NAMALWA (cell line): ENCODE measurements around the gene TEX12.

Experiments
- DNase-seq: peaks from one replicate; pipeline ENCODE4 v3.0.0-alpha.2; 2015; ENCODE audit warnings: low spot score

Gene TEX12

DNA sequence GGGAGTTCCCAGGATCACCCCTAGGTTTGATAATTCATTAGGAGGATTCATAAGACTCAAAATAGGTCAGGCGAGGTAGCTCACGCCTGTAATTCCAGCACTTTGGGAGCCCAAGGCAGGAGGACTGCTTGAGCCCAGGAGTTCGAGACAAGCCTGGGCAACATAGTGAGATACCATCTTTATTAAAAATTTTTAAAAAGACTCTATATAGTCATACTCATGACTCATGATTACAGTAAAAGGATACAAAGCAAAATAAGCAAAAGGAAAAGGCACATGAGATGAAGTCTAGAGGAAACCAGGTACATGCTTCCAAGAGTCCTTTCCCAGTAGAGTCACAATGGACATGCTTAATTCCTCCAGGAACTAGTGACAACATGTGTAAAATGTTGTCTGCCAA is 45.1 kb downstream of the TEX12 start:
- DNase-seq: no peak

DNA sequence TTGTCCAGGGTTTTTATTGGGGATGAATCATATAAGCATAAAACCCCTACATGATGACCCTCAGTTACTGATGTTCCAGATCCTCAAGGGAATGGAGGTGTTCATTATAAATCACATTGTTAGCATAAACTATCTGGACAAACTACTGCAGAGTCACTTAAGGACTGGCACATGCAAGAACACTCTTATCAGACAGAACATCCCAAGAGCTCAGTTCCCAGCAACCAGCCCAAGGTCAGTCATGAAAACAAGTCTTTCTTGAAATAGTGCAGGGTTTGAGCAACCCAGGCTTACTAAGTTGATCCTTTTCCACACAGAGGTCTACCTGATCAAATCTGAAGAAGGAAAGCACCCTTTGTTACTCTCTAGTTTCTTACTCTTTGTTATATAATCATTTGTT is 45.5 kb downstream of the TEX12 start:
- no peak for DNase-seq

DNA sequence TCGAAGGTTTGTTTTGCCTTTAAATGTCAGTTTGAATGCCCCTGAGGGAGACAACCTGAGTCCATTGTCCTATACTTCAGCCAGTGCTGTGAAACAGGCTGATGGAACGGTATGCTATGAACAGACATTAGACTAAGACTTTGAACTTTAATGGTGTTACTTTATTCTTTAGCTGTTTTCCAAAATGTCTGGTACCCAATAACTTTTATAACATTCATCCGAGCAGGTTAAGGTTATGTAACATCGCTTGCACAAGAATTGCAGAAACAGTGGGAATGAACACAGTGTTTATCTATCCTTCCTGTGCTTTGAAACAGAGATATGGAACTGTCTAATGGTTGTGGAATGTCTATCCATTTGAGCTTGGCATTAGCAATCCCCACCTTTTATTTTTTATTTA is 46.6 kb downstream of the TEX12 start:
- DNase-seq: no peak

DNA sequence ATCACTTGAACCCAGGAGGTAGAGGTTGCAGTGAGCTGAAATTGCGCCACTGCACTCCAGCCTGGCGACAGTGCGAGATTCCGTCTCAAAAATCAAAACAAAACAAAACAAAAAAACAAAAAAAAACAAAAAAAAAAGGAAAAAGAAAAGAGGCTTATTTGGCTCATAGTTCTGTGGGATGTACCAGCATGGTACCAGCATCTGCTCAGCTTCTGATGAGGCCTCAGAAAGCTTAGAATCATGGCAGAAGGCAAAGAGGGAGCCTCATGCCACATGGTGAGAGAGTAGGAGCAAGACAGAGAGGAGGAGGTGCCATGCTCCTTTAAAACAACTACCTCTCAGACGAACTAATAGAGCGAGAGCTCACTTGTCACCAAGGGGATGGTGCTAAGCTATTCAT is 48.4 kb downstream of the TEX12 start:
- DNase-seq: no peak

DNA sequence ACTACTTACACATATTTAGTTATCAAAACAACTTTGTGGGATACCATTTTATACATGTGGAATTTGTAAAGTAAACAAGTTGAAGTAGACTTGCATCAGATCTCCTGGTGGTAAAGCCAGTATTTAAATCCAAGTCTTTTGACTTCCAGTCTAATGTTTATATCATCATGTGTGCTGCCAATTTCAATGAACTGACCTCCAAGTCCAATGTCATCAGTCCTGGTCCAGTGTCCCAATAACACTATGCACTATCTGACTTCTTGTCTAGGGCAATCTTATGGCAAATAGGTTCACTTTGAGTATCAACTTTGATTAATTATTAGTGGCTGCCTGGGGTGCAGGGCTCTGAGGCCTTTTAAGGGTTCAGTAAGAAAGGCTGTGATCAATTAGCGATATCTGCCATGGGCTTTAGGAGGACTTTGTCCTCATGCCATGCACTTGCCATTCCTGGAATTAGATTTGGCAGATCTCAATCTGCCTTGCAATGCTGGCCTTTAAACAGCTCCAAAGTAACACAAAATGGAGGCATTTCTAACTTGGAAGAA is 49.5 kb downstream of the TEX12 start:
- DNase-seq: no peak

DNA sequence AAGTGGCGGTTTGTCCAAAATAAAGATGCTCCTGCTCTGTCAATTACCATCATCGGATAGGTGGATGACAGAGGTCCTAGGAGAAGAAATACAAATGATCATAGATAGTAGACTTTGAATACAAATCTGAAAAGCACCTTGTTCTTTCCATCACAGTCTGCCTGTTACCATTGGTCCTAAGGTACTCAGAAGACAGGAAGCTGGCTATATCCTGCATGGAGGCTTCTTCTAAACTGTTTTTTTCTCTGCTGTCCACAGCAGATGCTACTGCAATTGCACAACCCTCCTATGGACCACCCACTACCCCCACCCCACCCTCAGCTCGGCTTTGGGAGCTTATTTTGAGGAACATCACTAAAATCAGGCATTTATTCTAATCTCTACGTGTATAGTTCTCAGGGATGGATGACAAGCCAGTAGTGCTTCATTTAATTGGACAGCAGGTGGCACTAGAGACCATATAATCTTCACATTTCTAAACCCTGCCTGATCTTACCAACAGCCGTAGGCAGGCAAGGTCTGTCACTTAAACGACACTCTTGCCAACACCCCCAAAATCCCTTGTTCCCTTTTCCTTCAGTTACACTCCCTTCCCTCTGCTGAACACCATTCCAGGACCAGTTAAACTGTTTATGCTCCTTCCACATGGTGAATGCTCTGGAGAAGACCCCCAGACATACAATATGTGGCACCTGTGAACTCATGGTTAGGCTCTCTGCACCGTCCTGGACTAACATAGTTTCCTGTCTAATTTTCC is 52.5 kb downstream of the TEX12 start:
- DNase-seq: peak; percentile 88

DNA sequence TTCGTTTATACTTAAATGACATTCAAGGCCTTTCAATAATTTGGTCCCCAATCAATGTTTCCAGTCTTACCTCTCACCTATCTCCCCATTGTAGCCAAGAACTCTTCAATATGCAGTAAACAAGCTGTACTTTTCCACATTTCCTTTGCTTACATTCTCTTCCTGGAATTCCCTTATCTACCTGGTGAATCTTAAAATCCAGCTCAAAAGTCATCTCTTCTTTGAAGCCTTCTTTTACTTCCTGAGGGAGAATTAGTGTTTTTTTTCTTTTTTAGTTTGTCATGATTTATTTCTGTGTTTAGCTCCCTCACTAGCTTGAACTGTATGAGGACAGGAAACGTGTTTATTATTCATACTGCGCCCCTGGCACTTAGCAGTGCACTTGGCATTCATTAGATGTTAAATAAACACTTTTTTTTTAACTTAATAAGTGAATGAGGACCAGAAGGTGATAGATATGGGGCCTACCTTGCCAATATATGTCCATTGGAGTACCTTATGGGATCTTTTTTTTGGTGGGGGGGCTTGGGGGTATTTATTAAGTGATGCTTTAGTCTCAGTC is 54.2 kb downstream of the TEX12 start:
- DNase-seq: no peak
